ENCODE measurements around the gene PPP2R1B.

DNA sequence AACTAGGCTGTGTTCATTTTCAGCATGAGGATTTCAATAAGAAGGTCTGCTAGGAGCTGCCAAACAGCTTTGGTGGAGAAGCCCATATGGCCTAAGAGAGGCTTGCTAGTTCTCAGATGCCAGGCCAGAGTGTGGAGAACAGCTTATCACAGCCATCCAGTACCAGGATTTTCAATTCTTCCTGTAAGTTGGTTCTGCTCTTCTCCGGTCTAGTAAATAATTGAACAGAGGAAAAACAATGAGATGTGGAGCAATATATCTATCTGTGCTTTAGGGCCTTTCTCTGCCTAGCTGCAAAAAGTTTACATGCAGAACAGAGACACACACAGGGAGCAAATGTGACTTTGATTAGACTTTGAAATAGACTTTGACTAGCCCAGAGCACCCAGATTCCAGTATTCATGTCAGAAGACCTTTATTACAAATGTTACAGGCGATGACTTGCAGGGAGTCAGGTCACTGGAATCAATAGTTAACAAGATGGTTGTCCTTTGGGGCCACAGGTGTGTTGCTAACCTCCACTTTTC is 19.8 kb upstream of the PPP2R1B start:
- TF ChIP-seq CTCF (IDR thresholded peaks at IDR 0.05) (no peak), POLR2A (IDR thresholded peaks at IDR 0.05) (no peak), POLR2AphosphoS5 (IDR thresholded peaks at IDR 0.05; ENCODE audit: insufficient read depth in 1 of 2, low read depth in 1 of 2) (no peak)
